GM12801 (cell line): ENCODE results near the gene FGD3.

Experiments used
- TF ChIP-seq, protein P1 (sequence below): IDR thresholded peaks from one replicate; pipeline ENCODE4 v1.5.1; 2011; ENCODE audit warnings: control low read depth; ENCODE audit not compliant: insufficient read length; ENCODE audit errors: extremely low read depth

Gene FGD3

DNA sequence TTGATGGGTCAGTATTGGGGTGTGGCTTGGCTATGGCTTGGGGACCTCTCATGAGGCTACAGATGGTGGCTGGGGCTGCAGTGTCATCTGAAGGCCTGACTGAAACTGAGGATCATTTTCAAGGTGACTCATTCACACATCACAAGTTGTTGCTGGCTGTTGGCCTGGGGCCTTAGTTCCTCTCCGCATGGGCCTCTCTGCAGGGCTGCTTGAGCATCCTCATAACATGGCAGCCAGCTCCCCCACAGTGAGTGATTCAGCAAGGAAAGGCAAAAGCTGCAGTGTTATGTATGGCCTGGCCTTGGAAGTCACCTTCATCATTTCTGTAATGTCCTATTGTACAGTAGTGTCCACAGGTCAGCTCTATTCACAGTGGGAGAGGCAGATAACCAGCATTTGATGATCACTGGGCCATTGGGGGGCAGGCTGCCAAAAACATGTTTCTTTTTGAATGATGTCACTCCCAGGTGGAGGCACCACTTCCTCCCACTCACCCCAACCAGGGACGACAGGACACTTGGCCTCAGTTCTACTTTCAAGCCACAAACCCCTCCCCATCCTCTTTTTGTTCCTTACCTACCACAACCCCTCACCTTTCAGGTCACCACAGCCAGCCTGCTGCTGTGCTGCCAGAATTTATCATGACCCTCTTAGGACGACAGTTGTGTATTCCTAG is 14.4 kb downstream of the FGD3 start:
- TF ChIP-seq, protein P1, sequence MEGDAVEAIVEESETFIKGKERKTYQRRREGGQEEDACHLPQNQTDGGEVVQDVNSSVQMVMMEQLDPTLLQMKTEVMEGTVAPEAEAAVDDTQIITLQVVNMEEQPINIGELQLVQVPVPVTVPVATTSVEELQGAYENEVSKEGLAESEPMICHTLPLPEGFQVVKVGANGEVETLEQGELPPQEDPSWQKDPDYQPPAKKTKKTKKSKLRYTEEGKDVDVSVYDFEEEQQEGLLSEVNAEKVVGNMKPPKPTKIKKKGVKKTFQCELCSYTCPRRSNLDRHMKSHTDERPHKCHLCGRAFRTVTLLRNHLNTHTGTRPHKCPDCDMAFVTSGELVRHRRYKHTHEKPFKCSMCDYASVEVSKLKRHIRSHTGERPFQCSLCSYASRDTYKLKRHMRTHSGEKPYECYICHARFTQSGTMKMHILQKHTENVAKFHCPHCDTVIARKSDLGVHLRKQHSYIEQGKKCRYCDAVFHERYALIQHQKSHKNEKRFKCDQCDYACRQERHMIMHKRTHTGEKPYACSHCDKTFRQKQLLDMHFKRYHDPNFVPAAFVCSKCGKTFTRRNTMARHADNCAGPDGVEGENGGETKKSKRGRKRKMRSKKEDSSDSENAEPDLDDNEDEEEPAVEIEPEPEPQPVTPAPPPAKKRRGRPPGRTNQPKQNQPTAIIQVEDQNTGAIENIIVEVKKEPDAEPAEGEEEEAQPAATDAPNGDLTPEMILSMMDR = no peak

DNA sequence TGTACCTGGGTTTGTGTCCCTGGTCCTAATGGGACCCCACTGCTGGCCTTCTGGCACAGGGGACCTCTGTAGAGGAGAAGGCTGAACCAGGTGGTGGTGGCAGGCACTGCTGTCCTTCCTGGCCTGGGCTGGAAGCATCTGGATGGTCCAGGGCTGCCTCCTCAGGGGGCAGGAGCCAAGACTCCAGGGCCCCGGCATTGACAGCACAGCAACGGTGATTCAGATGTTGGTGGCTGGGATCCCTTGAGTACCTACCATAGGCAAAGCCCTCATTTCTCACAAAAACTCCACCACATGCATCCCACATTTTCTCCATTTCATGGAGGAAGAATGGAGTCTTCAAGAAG is 15.0 kb downstream of the FGD3 start:
- TF ChIP-seq, protein P1 = no peak

DNA sequence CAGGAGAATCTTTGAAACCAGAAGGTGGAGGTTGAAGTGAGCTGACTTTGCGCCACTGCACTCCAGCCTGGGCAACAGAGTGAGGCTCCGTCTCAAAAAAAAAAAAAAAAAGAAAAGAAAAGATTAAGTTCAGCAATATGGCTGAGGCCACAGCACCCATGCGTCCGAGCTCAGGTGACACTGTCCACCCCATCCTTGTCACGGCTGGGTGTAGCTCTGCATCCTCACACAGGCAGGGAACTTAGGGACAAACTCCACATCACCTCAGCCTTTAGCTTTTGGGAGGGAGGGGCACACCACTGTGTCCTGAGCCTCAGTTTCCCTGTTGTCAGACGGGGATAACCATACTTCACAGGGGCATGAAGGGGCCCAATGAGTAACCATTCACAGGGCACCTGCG is 15.5 kb downstream of the FGD3 start:
- TF ChIP-seq, protein P1 = no peak

DNA sequence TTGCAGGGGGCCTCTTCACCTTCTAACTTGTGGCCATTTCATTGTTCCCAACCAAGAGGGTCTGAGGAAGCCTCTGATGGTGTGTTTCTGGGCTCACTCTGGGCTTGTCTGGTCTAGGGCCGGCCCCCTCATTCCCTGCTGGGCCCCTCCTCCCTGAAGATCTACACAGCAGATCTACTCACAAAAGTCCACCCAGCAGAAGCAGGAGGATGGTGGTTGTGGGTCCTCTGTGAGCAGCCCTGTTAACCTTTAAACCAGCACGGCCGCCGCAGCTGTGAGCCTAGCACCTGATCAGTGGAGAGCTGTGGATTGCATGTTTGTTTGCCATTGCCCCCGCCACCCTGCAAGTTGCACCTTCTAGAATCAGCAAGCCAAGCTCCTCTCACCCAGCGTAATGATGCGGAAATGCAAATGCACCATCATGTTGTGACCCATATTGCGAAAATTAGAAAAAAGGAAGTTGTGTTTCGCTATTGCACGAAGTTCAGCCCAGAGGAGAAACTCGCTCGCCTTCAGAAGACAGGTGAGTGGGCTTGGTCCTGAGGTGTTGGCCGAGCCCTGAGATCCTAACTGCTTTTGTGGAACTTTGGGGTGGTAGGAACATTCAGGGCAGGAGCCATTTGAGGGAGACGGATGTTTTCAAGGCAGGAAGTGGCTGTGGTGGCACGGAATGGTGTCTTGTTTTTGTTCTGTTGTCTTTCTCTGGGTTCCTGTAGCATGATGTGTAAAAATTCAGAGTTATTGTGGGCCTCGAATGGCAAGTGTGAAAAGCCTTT is 16.7 kb downstream of the FGD3 start:
- TF ChIP-seq, protein P1 = no peak

DNA sequence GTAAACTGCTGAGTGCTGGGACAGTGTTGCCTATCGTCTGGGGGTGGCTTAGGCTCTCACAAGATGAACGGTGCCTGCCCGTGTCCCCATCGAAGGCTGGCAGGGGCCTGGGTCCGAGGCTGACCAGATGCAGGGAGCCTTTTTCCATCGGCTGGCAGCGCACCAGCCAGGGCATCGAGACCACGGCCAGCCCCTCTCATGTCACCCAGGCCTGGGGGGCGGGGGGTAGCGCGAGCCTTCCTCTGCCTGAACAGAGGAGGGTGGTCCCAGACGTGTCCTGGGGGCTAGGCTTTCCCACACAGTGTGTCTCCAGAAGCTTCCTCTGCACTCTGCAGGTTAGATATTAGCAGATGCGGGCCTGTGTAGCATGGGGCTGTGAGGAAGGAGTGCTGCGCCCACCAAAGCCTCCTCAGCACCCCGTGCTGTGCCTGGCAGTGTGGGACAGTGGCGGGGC is 17.3 kb downstream of the FGD3 start:
- TF ChIP-seq, protein P1 = no peak

DNA sequence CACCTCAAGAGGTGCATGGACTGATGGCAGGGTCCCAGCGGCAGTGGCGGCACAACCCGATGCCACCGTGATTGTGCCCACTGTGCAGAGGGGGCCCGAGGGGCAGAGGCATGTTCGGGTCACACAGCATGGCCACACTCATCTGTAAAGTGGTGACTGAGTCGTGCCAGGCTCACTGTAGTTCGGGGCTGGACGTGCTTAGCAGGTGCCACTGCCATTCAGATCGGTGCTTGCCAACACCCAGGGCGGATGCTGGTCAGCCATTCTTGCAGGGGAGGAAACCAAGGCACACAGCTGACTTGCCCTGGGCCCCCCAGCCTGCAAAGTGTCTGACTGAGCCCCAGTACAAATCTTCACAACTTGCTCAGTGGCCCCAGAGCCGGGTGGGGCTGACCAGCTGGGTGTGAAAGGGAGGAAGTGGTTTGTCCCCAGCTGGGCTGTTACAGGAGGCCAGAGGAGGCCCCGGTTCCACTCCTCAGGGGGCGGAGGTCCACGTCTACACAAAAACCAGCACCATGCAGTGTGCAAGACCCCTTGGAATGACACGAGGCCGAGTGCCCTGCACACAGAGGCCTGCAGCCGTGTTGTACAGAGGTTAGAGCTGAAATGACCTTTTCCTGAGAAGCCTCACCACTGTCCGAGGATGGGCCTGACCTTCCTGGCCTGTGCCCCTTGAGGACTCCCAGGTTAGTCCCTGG is 17.9 kb downstream of the FGD3 start:
- TF ChIP-seq, protein P1 = no peak

DNA sequence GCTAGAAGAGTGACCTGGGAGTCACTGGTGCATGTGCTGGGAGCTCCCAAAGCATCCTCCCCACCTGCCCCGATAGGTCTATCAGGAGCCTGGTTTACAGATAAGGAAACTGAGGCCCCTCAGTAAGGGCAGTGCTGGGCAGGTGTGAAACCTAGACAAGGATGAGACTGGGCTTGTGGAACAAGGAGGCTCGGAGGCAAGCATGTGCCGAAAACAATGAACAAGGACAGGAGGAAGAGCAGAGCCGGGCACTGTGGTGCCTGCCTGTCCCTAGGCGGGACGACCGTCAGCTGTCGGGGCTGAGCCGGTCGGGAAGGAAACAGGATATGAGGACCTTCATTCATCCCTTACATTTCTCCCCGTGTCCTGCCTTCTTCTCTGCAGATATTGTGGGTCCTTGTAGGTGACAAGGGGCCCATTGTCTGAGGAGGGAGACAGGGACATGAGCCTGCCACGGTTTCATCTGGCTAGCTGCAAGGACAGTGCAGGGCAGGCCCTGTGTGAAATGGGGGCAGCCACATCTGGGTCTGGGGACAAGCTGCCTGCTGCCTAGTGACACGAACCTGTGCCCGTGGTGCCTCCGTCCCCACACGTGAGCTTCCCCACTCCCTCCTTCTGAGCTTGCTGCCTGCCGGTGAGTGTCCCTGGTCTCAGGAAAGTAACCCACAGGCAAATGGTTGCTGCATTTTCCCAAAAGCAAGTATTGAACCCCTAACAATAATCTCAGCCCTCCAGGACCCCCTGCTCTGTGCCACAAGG is 18.6 kb downstream of the FGD3 start:
- TF ChIP-seq, protein P1 = no peak
